LNCaP clone FGC (cell line): ENCODE measurements around the gene DGCR2.
"Not testable (repeated sequence)": the region's sequence is repeated elsewhere in the genome, so short reads cannot be mapped to it uniquely, and the experiment has no call there.

Source experiments
- DNase-seq: peaks from one replicate; pipeline ENCODE4 v3.0.0-alpha.2; 2011; ENCODE audit warnings: low read depth
- H3K4me3 ChIP-seq: 2 replicates; pipeline ENCODE4 v1.5.1; 2011; ENCODE audit warnings: mild to moderate bottlenecking, low read depth, low read length, control low read depth
- CTCF ChIP-seq: IDR thresholded peaks from 2 replicates; pipeline ENCODE4 v1.5.1; 2012; ENCODE audit warnings: mild to moderate bottlenecking; ENCODE audit not compliant: control insufficient read depth, insufficient read depth; ENCODE audit errors: extremely low read depth

DGCR2 gene

GRCh38 chr22:19081351-19081750, 40.9 kb downstream of the DGCR2 start:
- TF ChIP-seq CTCF = no peak
- DNase-seq = no peak

GRCh38 chr22:19080853-19081252, 41.4 kb downstream of the DGCR2 start:
- no peak for TF ChIP-seq CTCF
- DNase-seq = no peak

More at GRCh38 chr22:19081351-19081750, 40.9 kb downstream of the DGCR2 start:
- H3K4me3 ChIP-seq = no peak overlapping the region

GRCh38 chr22:19079691-19080090, 42.5 kb downstream of the DGCR2 start:
- no peak overlapping the region for H3K4me3 ChIP-seq
- no peak for DNase-seq
- no peak for TF ChIP-seq CTCF

More at GRCh38 chr22:19080853-19081252, 41.4 kb downstream of the DGCR2 start:
- no peak overlapping the region for H3K4me3 ChIP-seq

DNA sequence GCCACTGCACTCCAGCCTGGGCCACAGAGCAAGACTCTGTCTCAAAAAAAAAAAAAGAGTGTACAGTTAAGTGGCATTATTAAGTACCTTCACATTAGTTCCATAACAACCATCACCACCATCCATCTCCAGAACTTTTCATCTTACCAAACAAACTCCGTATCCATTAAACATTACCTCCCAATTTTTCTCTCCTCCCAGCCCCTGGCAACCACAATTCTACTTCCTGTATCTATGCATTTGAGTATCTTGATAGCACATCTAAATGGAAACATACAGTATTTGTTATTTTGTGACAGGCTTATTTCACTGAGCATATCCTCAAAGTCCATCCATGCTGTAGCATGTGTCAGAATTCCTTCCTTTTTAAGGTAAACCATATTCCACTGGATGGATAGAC, 46.8 kb downstream of the DGCR2 start:
- DNase-seq = no peak
- TF ChIP-seq CTCF = no peak
- no peak overlapping the region for H3K4me3 ChIP-seq

DNA sequence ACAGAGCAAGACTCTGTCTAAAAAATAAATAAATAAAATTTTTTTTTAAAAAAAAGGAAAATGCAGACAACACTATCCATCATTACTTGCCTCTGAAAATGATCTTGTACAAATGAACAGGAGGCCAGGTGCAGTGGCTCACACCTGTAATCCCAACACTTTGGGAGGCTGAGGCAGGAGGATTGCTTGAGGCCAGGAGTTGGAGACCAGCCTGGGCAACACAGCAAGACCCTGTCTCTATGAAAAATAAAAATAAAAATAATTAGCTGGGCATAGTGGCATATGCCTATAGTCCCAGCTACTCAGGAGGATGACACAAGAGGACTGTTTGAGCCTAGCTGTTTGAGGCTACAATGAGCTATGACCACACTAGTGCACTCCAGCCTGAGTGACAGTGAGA, 49.4 kb downstream of the DGCR2 start:
- not testable (repeated sequence) for H3K4me3 ChIP-seq, DNase-seq

DNA sequence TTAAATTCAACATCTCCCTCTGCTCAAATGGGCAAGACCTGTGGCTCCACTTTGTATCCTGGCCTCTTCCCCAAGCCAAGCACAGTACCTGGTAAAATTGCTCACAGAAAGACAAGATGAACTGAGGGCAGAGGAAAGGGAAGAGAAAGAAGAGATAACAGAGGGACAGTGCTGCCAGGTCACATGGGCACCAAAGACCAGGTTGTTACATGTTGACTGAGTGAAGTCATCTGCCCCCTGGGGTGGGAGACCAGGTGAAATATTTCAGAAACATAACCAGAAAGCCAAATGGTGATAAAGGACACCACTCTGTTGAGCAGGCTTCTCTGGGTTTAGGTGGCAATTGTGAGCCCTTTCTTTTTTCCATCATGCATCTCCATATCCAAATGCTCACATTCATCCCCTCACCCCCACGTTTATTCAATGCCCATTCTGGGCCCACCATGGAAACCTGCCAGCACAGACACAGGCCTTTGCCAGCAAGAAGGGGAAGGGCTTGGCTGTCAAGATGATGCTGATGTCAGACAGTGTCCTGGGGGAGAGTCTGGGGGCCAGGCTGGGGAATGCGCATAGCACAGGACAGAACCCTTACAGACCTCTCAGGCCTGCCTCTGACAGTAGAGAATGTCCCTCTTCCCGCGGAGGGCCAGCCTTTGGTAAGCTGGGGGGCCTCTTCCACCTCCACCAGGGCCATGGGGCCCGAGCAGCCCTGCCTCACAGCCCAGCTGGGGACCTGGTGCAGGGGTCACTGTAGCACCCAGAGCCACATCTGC, 51.6 kb downstream of the DGCR2 start:
- no peak for DNase-seq

GRCh38 chr22:19069451-19069850, 52.8 kb downstream of the DGCR2 start:
- TF ChIP-seq CTCF = no peak
- DNase-seq = no peak
- no peak overlapping the region for H3K4me3 ChIP-seq

More for the DNA sequence above, 51.6 kb downstream of the DGCR2 start:
- no peak overlapping the region for H3K4me3 ChIP-seq
- TF ChIP-seq CTCF = no peak
